ENCODE results near the gene THAP11.

Gene THAP11

DNA sequence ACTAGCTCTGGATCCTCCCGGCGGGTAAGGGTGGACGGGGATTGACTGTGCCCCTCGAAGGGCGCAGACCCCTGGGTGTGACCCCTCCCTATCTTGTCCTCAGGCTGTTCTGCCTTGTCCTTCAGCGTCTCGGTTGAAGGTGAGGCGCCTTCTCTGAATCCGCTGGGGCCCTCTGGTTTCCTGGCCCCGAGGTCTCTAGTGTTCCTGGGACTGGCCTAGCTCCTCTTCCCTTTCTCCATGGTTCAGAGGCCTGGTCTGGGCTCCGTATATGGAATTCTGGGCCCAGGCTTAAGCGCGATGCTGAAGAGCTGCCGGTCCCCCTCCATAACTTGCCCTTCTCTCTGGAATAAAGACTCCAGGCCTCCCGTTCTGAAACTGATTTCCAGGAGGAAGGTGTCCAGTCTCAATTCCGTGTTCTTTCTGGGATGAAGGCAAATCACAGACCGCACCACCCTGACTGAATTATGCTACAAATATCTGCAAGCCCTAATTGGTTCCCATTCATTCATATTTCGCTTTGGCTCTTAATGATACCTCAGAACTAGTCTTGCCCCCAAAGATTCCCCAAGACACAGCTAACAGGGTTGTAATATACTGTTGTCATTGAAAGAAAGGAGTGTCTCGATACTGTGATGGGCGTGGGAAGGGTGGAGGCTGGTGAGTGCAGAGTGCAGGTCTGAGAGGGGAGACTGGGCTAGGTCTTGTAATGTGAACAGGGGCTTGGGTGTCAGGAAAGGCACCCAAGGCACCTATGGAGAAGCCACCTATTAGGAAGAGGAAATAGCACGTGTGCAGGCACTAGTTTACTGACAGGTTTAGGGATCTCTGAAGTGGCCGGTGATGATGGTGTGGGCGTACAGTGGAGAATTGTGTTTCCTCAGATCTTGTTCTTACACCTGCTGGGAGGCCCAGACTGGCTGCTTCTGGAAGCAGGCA, 31.6 kb downstream of the THAP11 start:
- no peaks in the 10 kb centered on the region for H3K27me3 ChIP-seq (ENCODE audit: insufficient read depth, low read length)
- peak overlapping the region; percentile 91 for H3K4me3 ChIP-seq (ENCODE audit: low read depth, low read length)
- H3K36me3 ChIP-seq (ENCODE audit: insufficient read depth, low read length): no peaks in the 10 kb centered on the region
- H2AFZ ChIP-seq (ENCODE audit: low read length, unreplicated experiment): peak overlapping the region; percentile 30
- peaks cover 38% of the 10 kb centered on the region for H3K79me2 ChIP-seq (ENCODE audit: control insufficient read depth, insufficient read depth, low read length, unreplicated experiment)
- H3K27ac ChIP-seq (ENCODE audit: low read depth, low read length): peak overlapping the region; percentile 40; the same call in 1 of the 2 replicates
- H3K4me1 ChIP-seq (ENCODE audit: control insufficient read depth, insufficient read depth, low read length, unreplicated experiment): peaks cover 14% of the 10 kb centered on the region

GRCh38 chr16:67874372-67874771, 32.3 kb downstream of the THAP11 start:
- Histone ChIP-seq H3K27ac (ENCODE audit: low read depth, low read length) (no peak overlapping the region), H3K27me3 (ENCODE audit: insufficient read depth, low read length) (no peaks in the 10 kb centered on the region), H2AFZ (ENCODE audit: low read length, unreplicated experiment) (no peak overlapping the region), H3K36me3 (ENCODE audit: insufficient read depth, low read length) (no peaks in the 10 kb centered on the region), H3K79me2 (ENCODE audit: control insufficient read depth, insufficient read depth, low read length, unreplicated experiment) (peaks cover 38% of the 10 kb centered on the region), H3K4me3 (ENCODE audit: low read depth, low read length) (peak overlapping the region; percentile 91), H3K4me1 (ENCODE audit: control insufficient read depth, insufficient read depth, low read length, unreplicated experiment) (peaks cover 14% of the 10 kb centered on the region)

- Histone ChIP-seq H3K27ac (ENCODE audit: low read depth, low read length) (no peak overlapping the region), H2AFZ (ENCODE audit: low read length, unreplicated experiment) (no peak overlapping the region), H3K4me3 (ENCODE audit: low read depth, low read length) (no peak overlapping the region), H3K4me1 (ENCODE audit: control insufficient read depth, insufficient read depth, low read length, unreplicated experiment) (peaks cover 14% of the 10 kb centered on the region), H3K79me2 (ENCODE audit: control insufficient read depth, insufficient read depth, low read length, unreplicated experiment) (peaks cover 38% of the 10 kb centered on the region), H3K36me3 (ENCODE audit: insufficient read depth, low read length) (peaks cover 9% of the 10 kb centered on the region; the same call in 1 of the 2 replicates), H3K27me3 (ENCODE audit: insufficient read depth, low read length) (no peaks in the 10 kb centered on the region)
These were observed 34.9 kb downstream of the THAP11 start for GRCh38 chr16:67877064-67877463.

GRCh38 chr16:67878232-67878631, 36.1 kb downstream of the THAP11 start:
- H3K36me3 ChIP-seq (ENCODE audit: insufficient read depth, low read length): peaks cover 9% of the 10 kb centered on the region; the same call in 1 of the 2 replicates
- no peak overlapping the region for H3K4me3 ChIP-seq (ENCODE audit: low read depth, low read length)
- peaks cover 9% of the 10 kb centered on the region for H3K4me1 ChIP-seq (ENCODE audit: control insufficient read depth, insufficient read depth, low read length, unreplicated experiment)
- no peaks in the 10 kb centered on the region for H3K27me3 ChIP-seq (ENCODE audit: insufficient read depth, low read length)
- no peak overlapping the region for H3K27ac ChIP-seq (ENCODE audit: low read depth, low read length)
- no peak overlapping the region for H2AFZ ChIP-seq (ENCODE audit: low read length, unreplicated experiment)
- peaks cover 35% of the 10 kb centered on the region for H3K79me2 ChIP-seq (ENCODE audit: control insufficient read depth, insufficient read depth, low read length, unreplicated experiment)

- Histone ChIP-seq H3K79me2 (ENCODE audit: control insufficient read depth, insufficient read depth, low read length, unreplicated experiment) (peaks cover 29% of the 10 kb centered on the region), H3K4me1 (ENCODE audit: control insufficient read depth, insufficient read depth, low read length, unreplicated experiment) (peaks cover 9% of the 10 kb centered on the region), H3K27me3 (ENCODE audit: insufficient read depth, low read length) (no peaks in the 10 kb centered on the region), H2AFZ (ENCODE audit: low read length, unreplicated experiment) (no peak overlapping the region), H3K27ac (ENCODE audit: low read depth, low read length) (no peak overlapping the region), H3K36me3 (ENCODE audit: insufficient read depth, low read length) (peaks cover 9% of the 10 kb centered on the region; the same call in 1 of the 2 replicates), H3K4me3 (ENCODE audit: low read depth, low read length) (no peak overlapping the region)
These were observed 36.7 kb downstream of the THAP11 start for GRCh38 chr16:67878846-67879245.

DNA sequence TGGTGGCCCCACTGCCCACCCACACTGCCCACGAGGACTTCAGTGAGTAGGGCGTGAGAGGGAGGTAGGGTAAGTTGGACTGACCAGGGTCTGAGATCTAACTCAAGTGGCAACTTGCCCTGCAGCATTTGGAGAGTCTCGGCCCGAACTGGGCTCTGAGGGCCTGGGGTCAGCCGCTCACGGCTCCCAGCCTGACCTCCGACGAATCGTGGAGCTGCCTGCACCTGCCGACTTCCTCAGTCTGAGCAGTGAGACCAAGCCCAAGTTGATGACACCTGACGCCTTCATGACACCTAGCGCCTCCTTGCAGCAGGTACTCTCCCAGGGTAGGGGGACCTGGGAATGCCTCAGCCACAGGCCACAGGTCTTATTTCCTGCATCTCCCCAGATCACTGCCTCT, 37.3 kb downstream of the THAP11 start:
- Histone ChIP-seq H3K4me1 (ENCODE audit: control insufficient read depth, insufficient read depth, low read length, unreplicated experiment) (peaks cover 3% of the 10 kb centered on the region), H3K27ac (ENCODE audit: low read depth, low read length) (no peak overlapping the region), H3K27me3 (ENCODE audit: insufficient read depth, low read length) (no peaks in the 10 kb centered on the region), H3K36me3 (ENCODE audit: insufficient read depth, low read length) (peaks cover 9% of the 10 kb centered on the region; the same call in 1 of the 2 replicates), H3K79me2 (ENCODE audit: control insufficient read depth, insufficient read depth, low read length, unreplicated experiment) (peaks cover 23% of the 10 kb centered on the region), H2AFZ (ENCODE audit: low read length, unreplicated experiment) (no peak overlapping the region), H3K4me3 (ENCODE audit: low read depth, low read length) (no peak overlapping the region)

GRCh38 chr16:67879936-67880335, 37.8 kb downstream of the THAP11 start:
- Histone ChIP-seq H3K4me1 (ENCODE audit: control insufficient read depth, insufficient read depth, low read length, unreplicated experiment) (peaks cover 3% of the 10 kb centered on the region), H3K36me3 (ENCODE audit: insufficient read depth, low read length) (peaks cover 9% of the 10 kb centered on the region; the same call in 1 of the 2 replicates), H3K4me3 (ENCODE audit: low read depth, low read length) (no peak overlapping the region), H3K79me2 (ENCODE audit: control insufficient read depth, insufficient read depth, low read length, unreplicated experiment) (peaks cover 18% of the 10 kb centered on the region), H3K27me3 (ENCODE audit: insufficient read depth, low read length) (no peaks in the 10 kb centered on the region), H3K27ac (ENCODE audit: low read depth, low read length) (no peak overlapping the region), H2AFZ (ENCODE audit: low read length, unreplicated experiment) (no peak overlapping the region)

DNA sequence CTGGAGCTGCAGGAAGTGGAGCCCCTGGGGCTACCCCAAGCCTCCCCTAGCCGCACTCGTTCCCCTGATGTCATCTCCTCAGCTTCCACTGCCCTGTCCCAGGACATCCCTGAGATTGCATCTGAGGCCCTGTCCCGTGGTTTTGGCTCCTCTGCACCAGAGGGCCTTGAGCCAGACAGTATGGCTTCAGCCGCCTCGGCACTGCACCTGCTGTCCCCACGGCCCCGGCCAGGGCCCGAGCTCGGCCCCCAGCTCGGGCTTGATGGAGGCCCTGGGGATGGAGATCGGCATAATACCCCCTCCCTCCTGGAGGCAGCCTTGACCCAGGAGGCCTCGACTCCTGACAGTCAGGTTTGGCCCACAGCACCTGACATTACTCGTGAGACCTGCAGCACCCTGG, 38.5 kb downstream of the THAP11 start:
- Histone ChIP-seq H3K36me3 (ENCODE audit: insufficient read depth, low read length) (peaks cover 9% of the 10 kb centered on the region; the same call in 1 of the 2 replicates), H3K27me3 (ENCODE audit: insufficient read depth, low read length) (no peaks in the 10 kb centered on the region), H3K4me1 (ENCODE audit: control insufficient read depth, insufficient read depth, low read length, unreplicated experiment) (peaks cover 3% of the 10 kb centered on the region), H3K79me2 (ENCODE audit: control insufficient read depth, insufficient read depth, low read length, unreplicated experiment) (peaks cover 12% of the 10 kb centered on the region), H3K27ac (ENCODE audit: low read depth, low read length) (no peak overlapping the region), H3K4me3 (ENCODE audit: low read depth, low read length) (no peak overlapping the region), H2AFZ (ENCODE audit: low read length, unreplicated experiment) (no peak overlapping the region)

DNA sequence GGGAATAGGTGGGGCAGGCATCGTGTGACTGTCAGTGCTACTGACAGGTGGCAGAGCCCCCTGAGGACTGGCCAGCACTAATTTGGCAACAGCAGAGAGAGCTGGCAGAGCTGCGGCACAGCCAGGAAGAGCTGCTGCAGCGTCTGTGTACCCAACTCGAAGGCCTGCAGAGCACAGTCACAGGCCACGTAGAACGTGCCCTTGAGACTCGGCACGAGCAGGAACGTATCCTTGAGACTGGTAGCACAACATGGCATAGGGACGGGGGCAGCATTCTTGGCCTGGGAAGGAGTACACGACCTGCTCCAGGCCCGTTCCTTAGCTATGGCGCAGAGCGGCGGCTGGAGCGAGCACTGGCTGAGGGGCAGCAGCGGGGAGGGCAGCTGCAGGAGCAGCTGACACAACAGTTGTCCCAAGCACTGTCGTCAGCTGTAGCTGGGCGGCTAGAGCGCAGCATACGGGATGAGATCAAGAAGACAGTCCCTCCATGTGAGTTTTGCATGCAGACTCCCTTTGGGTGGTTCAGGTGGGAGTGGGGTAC, 39.6 kb downstream of the THAP11 start:
- Histone ChIP-seq H3K4me1 (ENCODE audit: control insufficient read depth, insufficient read depth, low read length, unreplicated experiment) (peaks cover 3% of the 10 kb centered on the region), H3K27me3 (ENCODE audit: insufficient read depth, low read length) (no peaks in the 10 kb centered on the region), H3K36me3 (ENCODE audit: insufficient read depth, low read length) (peaks cover 9% of the 10 kb centered on the region; the same call in 1 of the 2 replicates), H3K27ac (ENCODE audit: low read depth, low read length) (no peak overlapping the region), H2AFZ (ENCODE audit: low read length, unreplicated experiment) (no peak overlapping the region), H3K4me3 (ENCODE audit: low read depth, low read length) (no peak overlapping the region), H3K79me2 (ENCODE audit: control insufficient read depth, insufficient read depth, low read length, unreplicated experiment) (peaks cover 1% of the 10 kb centered on the region)

GRCh38 chr16:67882374-67883145, 40.4 kb downstream of the THAP11 start:
- H3K27me3 ChIP-seq (ENCODE audit: insufficient read depth, low read length): no peaks in the 10 kb centered on the region
- peaks cover 9% of the 10 kb centered on the region; the same call in 1 of the 2 replicates for H3K36me3 ChIP-seq (ENCODE audit: insufficient read depth, low read length)
- no peak overlapping the region for H2AFZ ChIP-seq (ENCODE audit: low read length, unreplicated experiment)

More at GRCh38 chr16:67882374-67883145, 40.4 kb downstream of the THAP11 start:
- Histone ChIP-seq H3K4me1 (ENCODE audit: control insufficient read depth, insufficient read depth, low read length, unreplicated experiment) (peaks cover 3% of the 10 kb centered on the region), H3K79me2 (ENCODE audit: control insufficient read depth, insufficient read depth, low read length, unreplicated experiment) (no peaks in the 10 kb centered on the region), H3K27ac (ENCODE audit: low read depth, low read length) (no peak overlapping the region), H3K4me3 (ENCODE audit: low read depth, low read length) (no peak overlapping the region)
